HG02938 (cell line): ENCODE data around the gene PLXND1.
"Not testable (repeated sequence)": the region's sequence is repeated elsewhere in the genome, so short reads cannot be mapped to it uniquely, and the experiment has no call there.

ENCODE experiments used
- ATAC-seq: cut with Tn5 transposase; IDR thresholded peaks from one replicate; pipeline ENCODE4 v1.9.1; 2021; ENCODE audit warnings: mild to moderate bottlenecking, moderate library complexity; ENCODE audit not compliant: unreplicated experiment

Gene PLXND1, protein sequence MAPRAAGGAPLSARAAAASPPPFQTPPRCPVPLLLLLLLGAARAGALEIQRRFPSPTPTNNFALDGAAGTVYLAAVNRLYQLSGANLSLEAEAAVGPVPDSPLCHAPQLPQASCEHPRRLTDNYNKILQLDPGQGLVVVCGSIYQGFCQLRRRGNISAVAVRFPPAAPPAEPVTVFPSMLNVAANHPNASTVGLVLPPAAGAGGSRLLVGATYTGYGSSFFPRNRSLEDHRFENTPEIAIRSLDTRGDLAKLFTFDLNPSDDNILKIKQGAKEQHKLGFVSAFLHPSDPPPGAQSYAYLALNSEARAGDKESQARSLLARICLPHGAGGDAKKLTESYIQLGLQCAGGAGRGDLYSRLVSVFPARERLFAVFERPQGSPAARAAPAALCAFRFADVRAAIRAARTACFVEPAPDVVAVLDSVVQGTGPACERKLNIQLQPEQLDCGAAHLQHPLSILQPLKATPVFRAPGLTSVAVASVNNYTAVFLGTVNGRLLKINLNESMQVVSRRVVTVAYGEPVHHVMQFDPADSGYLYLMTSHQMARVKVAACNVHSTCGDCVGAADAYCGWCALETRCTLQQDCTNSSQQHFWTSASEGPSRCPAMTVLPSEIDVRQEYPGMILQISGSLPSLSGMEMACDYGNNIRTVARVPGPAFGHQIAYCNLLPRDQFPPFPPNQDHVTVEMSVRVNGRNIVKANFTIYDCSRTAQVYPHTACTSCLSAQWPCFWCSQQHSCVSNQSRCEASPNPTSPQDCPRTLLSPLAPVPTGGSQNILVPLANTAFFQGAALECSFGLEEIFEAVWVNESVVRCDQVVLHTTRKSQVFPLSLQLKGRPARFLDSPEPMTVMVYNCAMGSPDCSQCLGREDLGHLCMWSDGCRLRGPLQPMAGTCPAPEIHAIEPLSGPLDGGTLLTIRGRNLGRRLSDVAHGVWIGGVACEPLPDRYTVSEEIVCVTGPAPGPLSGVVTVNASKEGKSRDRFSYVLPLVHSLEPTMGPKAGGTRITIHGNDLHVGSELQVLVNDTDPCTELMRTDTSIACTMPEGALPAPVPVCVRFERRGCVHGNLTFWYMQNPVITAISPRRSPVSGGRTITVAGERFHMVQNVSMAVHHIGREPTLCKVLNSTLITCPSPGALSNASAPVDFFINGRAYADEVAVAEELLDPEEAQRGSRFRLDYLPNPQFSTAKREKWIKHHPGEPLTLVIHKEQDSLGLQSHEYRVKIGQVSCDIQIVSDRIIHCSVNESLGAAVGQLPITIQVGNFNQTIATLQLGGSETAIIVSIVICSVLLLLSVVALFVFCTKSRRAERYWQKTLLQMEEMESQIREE (N-terminal part only)

DNA sequence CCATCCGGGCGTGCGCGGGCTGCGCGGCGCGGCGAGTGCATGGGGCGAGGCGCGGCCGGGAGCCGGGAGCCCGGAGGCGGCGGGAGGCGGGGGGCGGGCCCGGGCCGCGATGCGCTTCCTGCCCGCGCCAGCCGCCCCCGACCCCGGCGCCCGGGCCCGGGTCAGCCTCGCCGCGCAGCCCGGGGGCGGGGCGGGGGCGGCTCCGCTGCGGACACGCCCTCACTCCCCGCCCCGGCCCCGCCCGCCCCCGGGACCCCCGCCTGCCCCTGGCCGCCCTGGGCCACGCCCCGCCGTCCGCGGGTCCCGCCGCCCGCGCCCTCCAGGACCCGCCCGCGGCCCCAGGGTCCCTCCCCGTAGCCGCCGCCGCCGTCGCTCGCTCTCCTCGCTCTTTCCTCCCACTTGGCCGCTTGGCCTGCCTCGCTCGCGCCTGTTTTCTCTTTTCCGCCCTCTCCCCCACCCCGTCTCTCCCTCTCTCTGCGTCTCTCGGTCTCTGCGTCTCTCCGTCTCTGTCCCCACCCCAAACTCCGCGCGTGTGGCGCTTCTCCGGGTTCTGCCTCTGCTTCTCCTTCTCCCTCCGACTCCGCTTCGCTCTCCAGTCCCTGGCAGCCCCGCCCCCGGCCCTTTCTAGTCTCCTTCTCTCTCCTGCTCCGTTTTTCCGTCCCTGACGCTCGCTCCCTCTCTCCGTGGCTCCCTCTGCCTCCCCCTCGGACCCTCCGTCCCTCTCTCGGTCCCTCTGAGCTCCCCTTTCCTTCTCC, at the start of gene PLXND1:
TSS of gene PLXND1 (minus strand) at position 41 of the 755 bp plus-strand sequence. CDS start at position 4, 37 bp downstream.
- ATAC-seq: no peak

- no peak for ATAC-seq
These were observed 48.8 kb upstream of the PLXND1 start for GRCh38 chr3:129655291-129655700.

- no peak for ATAC-seq
These were observed 47.7 kb upstream of the PLXND1 start for GRCh38 chr3:129654131-129654530.

- ATAC-seq: no peak
These were observed 46.5 kb upstream of the PLXND1 start for GRCh38 chr3:129653019-129653418.

GRCh38 chr3:129651435-129652202, 45.1 kb upstream of the PLXND1 start:
- no peak for ATAC-seq

- no peak for ATAC-seq
These were observed 43.9 kb upstream of the PLXND1 start for GRCh38 chr3:129650256-129650872.

GRCh38 chr3:129648391-129648790, 41.9 kb upstream of the PLXND1 start:
- ATAC-seq: no peak

DNA sequence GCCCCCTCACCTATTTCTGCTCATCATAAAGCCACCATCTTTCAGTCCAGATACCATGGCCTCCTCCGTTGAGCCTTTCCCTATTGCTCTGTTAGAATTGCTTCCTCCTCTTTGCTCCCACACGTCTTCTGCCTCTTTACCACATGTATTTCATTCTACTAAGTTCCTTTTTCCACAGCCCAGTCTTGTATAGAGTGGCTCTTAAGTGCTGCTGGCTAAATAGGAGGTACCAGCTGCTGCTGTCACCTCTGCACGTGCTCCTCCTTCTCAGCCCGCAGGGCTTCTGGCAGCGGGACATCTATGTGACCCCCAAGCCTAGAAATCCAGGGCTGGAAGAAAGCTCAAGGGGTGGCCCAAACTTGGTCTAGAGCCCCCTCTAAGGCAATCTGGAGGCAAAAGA, 38.8 kb upstream of the PLXND1 start:
- no peak for ATAC-seq

DNA sequence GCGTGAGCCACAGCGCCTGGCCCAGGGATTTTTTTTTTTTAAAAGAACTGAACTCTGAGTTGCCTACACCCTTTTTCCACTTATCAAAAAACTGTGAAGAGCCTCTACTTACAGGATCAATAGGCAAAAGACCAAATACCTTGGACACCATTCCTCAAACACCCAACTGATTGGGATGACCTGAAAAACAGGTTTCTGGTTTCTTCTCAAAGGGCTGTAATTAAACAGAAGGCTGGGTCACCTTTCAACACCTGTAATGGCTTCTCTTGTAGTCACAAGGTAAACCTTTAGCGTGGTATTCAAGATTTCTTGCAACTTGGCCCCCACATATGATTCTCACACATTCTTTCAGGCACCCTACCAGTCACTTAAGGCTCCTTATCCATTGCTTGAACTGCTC, 38.4 kb upstream of the PLXND1 start:
- ATAC-seq: no peak

DNA sequence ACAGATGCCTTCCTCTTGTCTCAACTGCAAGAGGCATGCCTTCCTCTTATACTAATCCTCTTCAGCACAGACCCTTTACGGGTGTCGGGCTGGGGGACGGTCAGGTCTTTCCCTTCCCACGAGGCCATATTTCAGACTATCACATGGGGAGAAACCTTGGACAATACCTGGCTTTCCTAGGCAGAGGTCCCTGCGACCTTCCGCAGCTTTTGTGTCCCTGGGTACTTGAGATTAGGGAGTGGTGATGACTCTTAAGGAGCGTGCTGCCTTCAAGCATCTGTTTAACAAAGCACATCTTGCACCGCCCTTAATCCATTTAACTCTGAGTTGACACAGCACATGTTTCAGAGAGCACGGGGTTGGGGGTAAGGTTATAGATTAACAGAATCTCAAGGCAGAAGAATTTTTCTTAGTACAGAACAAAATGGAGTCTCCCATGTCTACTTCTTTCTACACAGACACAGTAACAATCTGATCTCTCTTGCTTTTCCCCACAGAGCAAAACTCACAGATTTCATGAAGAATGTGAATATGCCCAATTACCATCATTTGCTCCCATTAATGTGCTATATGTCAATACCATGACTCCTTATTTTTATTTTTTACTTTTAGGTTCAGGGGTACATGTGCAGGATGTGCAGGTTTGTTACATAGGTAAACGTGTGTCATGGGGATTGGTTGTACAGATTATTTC, 35.2 kb upstream of the PLXND1 start:
- not testable (repeated sequence) for ATAC-seq

GRCh38 chr3:129640985-129641384, 34.5 kb upstream of the PLXND1 start:
- ATAC-seq: not testable (repeated sequence)

GRCh38 chr3:129638481-129638880, 32.0 kb upstream of the PLXND1 start:
- no peak for ATAC-seq

- no peak for ATAC-seq
These were observed 29.6 kb upstream of the PLXND1 start for GRCh38 chr3:129636082-129636481.

GRCh38 chr3:129635656-129636055, 29.2 kb upstream of the PLXND1 start:
- ATAC-seq: no peak

DNA sequence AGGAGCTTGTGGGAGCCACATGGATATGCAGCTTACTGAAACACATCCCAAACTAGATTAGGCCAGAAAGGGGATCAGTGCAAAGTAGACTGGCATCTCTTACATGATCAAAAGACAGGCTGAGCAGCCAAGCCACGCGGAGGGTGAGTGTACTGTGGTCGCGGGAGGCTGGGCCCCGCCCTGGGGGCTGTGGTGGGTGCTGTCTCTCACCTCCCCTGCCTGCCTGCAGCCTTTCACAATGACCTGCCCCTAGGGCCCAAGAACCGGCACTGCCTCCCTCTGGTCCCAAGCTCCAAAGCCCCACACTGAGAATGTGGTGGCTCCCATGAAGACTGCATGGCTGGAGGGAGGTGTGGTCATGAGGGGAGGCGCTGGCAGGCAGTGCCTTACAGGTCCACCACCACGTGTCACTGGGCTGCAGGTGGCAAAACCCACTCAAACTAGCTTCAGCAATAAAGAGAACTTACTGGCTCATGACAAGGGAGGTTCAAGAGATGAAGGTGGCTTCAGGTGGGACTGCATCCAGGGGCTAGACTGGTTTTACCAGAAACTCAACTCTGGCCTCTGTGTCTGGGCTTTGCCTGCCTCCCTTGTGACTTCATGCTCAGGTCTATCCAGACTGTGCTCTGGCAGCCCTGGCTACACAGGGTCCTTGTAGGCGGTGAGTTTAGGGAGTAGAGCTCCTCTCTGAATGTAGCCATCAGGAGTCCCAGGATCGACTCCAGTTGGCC, 27.4 kb upstream of the PLXND1 start:
- no peak for ATAC-seq

DNA sequence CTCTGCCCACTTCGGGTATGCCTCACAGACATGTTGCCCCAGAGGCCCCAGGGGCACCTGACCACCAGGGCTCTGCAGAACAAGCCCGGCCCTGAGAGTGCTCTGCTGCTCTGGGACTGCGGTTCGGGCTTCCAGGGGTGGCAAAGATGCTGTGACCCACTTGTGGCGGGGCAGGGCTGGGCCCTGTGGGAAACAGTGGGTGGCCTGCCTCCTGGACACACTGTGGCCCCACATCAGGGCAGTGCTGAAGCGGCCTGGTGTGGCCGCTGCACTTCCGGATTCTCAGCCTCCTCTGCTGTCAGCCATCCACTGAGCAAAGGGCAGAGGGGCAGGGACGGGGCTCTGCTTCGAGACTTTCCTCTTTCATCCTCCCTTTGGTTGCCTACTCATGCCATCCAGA, 26.5 kb upstream of the PLXND1 start:
- no peak for ATAC-seq

DNA sequence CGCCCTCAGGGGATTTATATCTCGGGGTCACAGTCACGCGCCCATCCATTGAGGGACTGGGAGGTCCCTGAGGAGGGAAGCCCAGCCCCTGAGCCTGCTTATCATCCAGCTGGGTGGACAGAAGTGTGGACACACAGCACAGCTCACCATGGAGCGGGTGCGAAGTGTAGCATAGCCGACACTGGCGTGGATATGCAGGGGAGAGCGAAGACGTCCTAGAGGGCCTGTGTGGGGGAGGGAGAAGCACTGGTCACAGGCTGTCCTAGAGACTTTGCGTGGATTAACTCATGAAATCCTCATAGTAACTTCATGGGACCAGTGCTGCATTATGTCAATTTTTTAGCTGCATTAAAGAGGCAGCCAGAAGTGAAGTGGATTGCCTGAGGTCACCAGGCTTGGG, 26.1 kb upstream of the PLXND1 start:
- ATAC-seq: no peak

DNA sequence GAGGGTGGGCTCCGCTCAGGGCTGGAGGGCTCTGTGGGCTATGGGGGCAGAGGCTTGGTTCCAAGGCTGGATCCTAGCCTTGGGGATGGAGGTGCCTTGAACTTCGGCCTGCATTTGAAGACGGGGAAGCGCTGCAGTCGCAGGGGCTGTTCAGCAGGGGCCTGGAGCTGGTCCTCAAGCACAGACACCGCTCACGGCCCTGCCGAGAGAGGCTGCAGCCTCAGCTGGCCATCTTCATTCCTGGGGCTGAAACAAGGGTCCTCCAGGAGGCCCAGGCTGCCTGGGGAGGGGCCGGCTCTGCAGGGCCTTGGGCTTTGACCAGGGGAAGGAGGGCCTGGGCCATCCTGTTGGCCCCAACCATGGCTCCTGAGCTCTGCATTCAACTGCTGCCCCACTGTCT, 25.6 kb upstream of the PLXND1 start:
- ATAC-seq: no peak
